ENCODE results near the gene FAM168A. TPM values are rescaled to one million over a fixed set of nuclear protein-coding genes. Genes with fewer than 3 reads are reported as not detected.

The FAM168A gene
- total RNA-seq, 5 donors from 2014 or later (not counting 1 experiment from before 2014, with no cell fraction given): 23.6 to 27.0 (median 24.7) TPM

DNA sequence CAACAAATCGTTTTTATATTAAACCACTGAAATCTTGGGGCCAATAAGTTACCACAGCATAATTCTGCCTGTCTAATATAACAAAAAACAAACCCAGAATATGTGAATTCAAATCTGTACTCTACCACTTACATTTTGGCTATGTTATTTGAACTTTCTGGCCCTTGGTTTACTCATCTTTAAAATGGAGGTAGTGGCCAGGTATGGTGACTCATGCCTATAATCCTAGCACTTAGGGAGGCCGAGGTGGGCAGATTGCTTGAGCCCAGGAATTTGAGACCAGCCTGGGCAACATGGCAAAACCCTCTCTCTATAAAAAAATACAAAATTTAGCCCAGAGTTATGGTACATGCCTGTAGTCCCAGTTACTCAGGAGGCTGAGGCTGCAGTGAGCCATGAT, 84.2 kb downstream of the FAM168A start:
- Histone ChIP-seq H3K36me3 (ENCODE audit: control insufficient read depth in 2 of 2, extremely low read depth in 1 of 2, insufficient read depth in 1 of 2, low read length in 1 of 2) (peaks cover 0 to 4% of the 10 kb centered on the region in 2 donors), H3K4me3 (ENCODE audit: control insufficient read depth in 1 of 2, extremely low read depth in 1 of 2, low read length in 1 of 2) (no peak overlapping the region), H3K27ac (ENCODE audit: low read length) (no peak overlapping the region), H3K9me3 (no peaks in the 10 kb centered on the region), H3K27me3 (replicated peaks in 1 of 2; ENCODE audit: control insufficient read depth in 2 of 2, extremely low read depth in 1 of 2, insufficient read depth in 2 of 2, low read length in 1 of 2) (no peaks in the 10 kb centered on the region), H3K4me1 (ENCODE audit: control insufficient read depth in 1 of 2, extremely low read depth in 1 of 2, insufficient read depth in 2 of 2, low read length in 2 of 2) (no peaks in the 10 kb centered on the region)
- no peaks in the 10 kb centered on the region for H3K27me3 Mint-ChIP-seq
- CTCF ChIA-PET: interaction anchor here in 1 of 2 donors (0.7 kb wide), 1 partner anchor 242 kb away, joined by 3 read pairs; no protein-coding TSS in a partner anchor
- POLR2A ChIA-PET: no interaction called here
- H3K36me3 Mint-ChIP-seq: peaks cover 29% of the 10 kb centered on the region
- no peak overlapping the region for H3K27ac Mint-ChIP-seq
- peaks cover 0 to 11% (median 0%) of the 10 kb centered on the region in 3 donors for H3K4me1 Mint-ChIP-seq
- peaks cover 3 to 4% (median 3%) of the 10 kb centered on the region in 3 donors for H3K9me3 Mint-ChIP-seq
- no peak for DNase-seq
- ATAC-seq (replicated peaks in 1 of 4): no peak
- H3K4me3 Mint-ChIP-seq: no peak overlapping the region
- WGBS (ENCODE audit: insufficient coverage): 83% methylated on average over 1 of the region's 2 CpGs

DNA sequence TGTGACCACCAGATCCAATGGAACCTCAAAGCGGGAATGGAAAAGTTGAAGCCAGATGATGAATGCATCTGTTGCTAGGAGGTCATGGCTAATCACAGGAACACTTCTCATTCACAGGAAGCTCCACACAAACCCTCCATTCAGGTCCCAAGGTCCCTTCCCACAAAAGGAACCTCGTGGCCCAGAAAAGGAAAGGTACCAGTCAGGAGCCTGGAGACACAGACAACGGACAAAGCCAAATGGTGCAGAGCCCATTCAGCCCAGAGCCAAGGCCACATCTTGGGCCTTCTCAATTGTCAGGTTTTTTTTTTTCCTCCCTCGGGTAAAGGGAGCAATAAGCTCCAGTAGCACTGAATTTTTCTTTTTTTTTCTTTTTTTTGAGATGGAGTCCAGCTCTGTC, 87.0 kb downstream of the FAM168A start:
- H3K4me1 ChIP-seq (ENCODE audit: control insufficient read depth in 1 of 2, extremely low read depth in 1 of 2, insufficient read depth in 2 of 2, low read length in 2 of 2): no peaks in the 10 kb centered on the region
- peaks cover 0 to 4% of the 10 kb centered on the region in 2 donors for H3K36me3 ChIP-seq (ENCODE audit: control insufficient read depth in 2 of 2, extremely low read depth in 1 of 2, insufficient read depth in 1 of 2, low read length in 1 of 2)
- ATAC-seq (replicated peaks in 1 of 4): no peak
- no peak overlapping the region for H3K27ac ChIP-seq (ENCODE audit: low read length)
- Mint-ChIP-seq H3K36me3 (peaks cover 25% of the 10 kb centered on the region), H3K27ac (no peak overlapping the region), H3K4me1 (peaks cover 6 to 17% (median 6%) of the 10 kb centered on the region in 3 donors), H3K27me3 (no peaks in the 10 kb centered on the region), H3K9me3 (peaks cover 3 to 4% (median 3%) of the 10 kb centered on the region in 3 donors), H3K4me3 (no peak overlapping the region)
- DNase-seq: no peak
- ChIA-PET POLR2A (no interaction called here), CTCF (no interaction called here)
- H3K9me3 ChIP-seq: no peaks in the 10 kb centered on the region
- 92% methylated on average over 3 of the region's 4 CpGs for WGBS (ENCODE audit: insufficient coverage)
- no peak overlapping the region for H3K4me3 ChIP-seq (ENCODE audit: control insufficient read depth in 1 of 2, extremely low read depth in 1 of 2, low read length in 1 of 2)
- no peaks in the 10 kb centered on the region for H3K27me3 ChIP-seq (replicated peaks in 1 of 2; ENCODE audit: control insufficient read depth in 2 of 2, extremely low read depth in 1 of 2, insufficient read depth in 2 of 2, low read length in 1 of 2)

DNA sequence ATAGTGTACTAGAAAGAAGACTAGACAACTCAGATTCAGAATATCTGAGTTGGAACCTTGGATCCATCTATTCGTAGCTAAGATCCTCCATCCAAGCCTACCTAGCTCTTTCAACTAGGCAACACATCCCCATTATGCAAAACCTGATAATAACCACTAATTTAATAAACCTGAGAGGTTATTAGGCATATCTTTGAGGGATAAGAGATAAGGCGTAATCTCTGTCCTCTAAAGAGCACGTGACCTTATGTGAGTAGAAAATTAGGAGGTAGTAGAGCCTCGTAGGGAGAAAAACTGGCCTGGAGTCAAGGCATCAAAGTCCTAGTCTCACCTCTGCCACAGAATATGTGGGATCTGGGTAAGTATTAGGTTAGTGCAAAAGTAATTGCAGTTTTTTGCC, 87.8 kb downstream of the FAM168A start:
- Histone ChIP-seq H3K36me3 (ENCODE audit: control insufficient read depth in 2 of 2, extremely low read depth in 1 of 2, insufficient read depth in 1 of 2, low read length in 1 of 2) (peaks cover 0 to 2% of the 10 kb centered on the region in 2 donors), H3K4me3 (ENCODE audit: control insufficient read depth in 1 of 2, extremely low read depth in 1 of 2, low read length in 1 of 2) (no peak overlapping the region), H3K4me1 (ENCODE audit: control insufficient read depth in 1 of 2, extremely low read depth in 1 of 2, insufficient read depth in 2 of 2, low read length in 2 of 2) (no peaks in the 10 kb centered on the region), H3K27ac (ENCODE audit: low read length) (no peak overlapping the region), H3K9me3 (no peaks in the 10 kb centered on the region), H3K27me3 (replicated peaks in 1 of 2; ENCODE audit: control insufficient read depth in 2 of 2, extremely low read depth in 1 of 2, insufficient read depth in 2 of 2, low read length in 1 of 2) (no peaks in the 10 kb centered on the region)
- DNase-seq (no peak), ATAC-seq (replicated peaks in 1 of 4) (no peak)
- Mint-ChIP-seq H3K27me3 (no peaks in the 10 kb centered on the region), H3K9me3 (peaks cover 3 to 4% (median 3%) of the 10 kb centered on the region in 3 donors), H3K4me3 (no peak overlapping the region), H3K27ac (no peak overlapping the region), H3K36me3 (peaks cover 25% of the 10 kb centered on the region), H3K4me1 (peaks cover 7 to 21% (median 9%) of the 10 kb centered on the region in 3 donors)
- no CpG with 5 or more reads among the region's 4 CpGs for WGBS (ENCODE audit: insufficient coverage)
- CTCF ChIA-PET: no interaction called here
- POLR2A ChIA-PET: no interaction called here

DNA sequence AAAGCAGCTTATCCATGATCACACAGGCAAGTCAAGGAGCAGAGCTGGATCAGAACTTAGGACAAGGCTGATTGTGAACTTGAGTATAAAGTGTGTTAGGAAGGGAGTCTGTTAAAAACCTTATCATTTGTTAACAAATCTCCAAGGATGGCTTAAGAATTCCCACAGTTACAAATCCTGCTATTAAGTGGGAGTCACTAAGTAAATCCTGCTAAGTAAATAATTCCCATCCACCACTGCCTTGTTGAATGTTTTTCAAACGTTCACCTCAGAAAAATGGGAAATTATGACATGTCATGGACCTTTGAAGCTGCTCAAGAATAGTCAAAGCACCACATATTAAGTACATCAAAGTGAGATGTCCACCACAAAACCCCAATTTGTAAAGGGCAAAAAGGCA, 88.7 kb downstream of the FAM168A start:
- peaks cover 8 to 28% (median 13%) of the 10 kb centered on the region in 3 donors for H3K4me1 Mint-ChIP-seq
- no peaks in the 10 kb centered on the region for H3K9me3 ChIP-seq
- H3K27me3 Mint-ChIP-seq: no peaks in the 10 kb centered on the region
- H3K9me3 Mint-ChIP-seq: peaks cover 4 to 6% (median 6%) of the 10 kb centered on the region in 3 donors
- H3K4me3 Mint-ChIP-seq: no peak overlapping the region
- ChIA-PET CTCF (no interaction called here), POLR2A (no interaction called here)
- no peak overlapping the region for H3K27ac Mint-ChIP-seq
- WGBS (ENCODE audit: insufficient coverage): no CpG with 5 or more reads among the region's 1 CpG
- DNase-seq: no peak
- H3K27ac ChIP-seq (ENCODE audit: low read length): no peak overlapping the region
- no peaks in the 10 kb centered on the region for H3K4me1 ChIP-seq (ENCODE audit: control insufficient read depth in 1 of 2, extremely low read depth in 1 of 2, insufficient read depth in 2 of 2, low read length in 2 of 2)
- H3K36me3 ChIP-seq (ENCODE audit: control insufficient read depth in 2 of 2, extremely low read depth in 1 of 2, insufficient read depth in 1 of 2, low read length in 1 of 2): no peaks in the 10 kb centered on the region
- H3K4me3 ChIP-seq (ENCODE audit: control insufficient read depth in 1 of 2, extremely low read depth in 1 of 2, low read length in 1 of 2): no peak overlapping the region
- peaks cover 23% of the 10 kb centered on the region for H3K36me3 Mint-ChIP-seq
- H3K27me3 ChIP-seq (replicated peaks in 1 of 2; ENCODE audit: control insufficient read depth in 2 of 2, extremely low read depth in 1 of 2, insufficient read depth in 2 of 2, low read length in 1 of 2): no peaks in the 10 kb centered on the region
- no peak for ATAC-seq (replicated peaks in 1 of 4)

DNA sequence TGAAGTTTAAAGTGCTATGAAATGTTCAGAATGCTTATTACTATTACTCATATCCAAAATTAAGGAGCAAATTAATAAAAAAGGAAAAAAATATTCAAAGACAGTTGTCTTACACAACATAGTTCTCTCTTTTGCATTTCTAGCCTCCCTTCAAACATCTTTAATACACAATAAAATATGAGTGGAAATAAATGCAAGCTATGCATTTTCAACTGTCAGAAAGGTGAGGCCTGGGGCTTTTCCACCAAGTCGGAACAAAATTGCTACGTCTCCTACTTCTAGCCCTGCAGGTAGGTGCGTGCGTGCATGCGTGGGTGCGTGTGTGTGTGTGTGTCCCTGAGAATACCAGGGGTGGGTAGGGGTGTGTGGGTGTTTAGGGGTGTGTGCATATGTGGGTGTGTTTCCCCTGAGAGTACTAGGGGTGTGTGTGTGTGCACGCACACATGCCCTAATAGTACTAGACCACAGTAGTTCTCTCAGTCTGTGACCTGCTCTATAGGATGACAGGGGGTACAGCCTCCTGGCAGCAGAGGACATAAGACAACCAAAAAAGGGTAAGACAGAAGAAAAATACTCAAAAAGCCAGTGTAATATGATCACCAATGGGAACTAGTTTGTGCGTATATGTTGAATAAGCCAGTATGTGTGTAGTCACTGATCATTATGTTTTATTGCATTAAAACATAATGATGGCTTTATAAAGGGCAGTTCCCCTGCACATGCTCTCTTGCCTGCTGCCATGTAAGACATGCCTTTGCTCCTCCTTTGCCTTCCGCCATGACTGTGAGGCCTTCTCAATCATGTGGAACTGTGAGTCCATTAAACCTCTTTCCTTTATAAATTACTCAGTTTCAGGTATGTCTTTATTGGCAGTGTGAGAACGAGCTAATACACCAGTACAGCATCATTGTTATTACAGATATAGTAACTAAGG, 89.4 kb downstream of the FAM168A start:
- Mint-ChIP-seq H3K36me3 (peaks cover 28% of the 10 kb centered on the region), H3K9me3 (peaks cover 6 to 11% (median 10%) of the 10 kb centered on the region in 3 donors), H3K27ac (no peak overlapping the region), H3K27me3 (no peaks in the 10 kb centered on the region), H3K4me3 (no peak overlapping the region), H3K4me1 (peaks cover 12 to 32% (median 19%) of the 10 kb centered on the region in 3 donors)
- no peaks in the 10 kb centered on the region for H3K4me1 ChIP-seq (ENCODE audit: control insufficient read depth in 1 of 2, extremely low read depth in 1 of 2, insufficient read depth in 2 of 2, low read length in 2 of 2)
- CTCF ChIA-PET: no interaction called here
- WGBS (ENCODE audit: insufficient coverage): 90% methylated on average over 6 of the region's 10 CpGs
- H3K4me3 ChIP-seq (ENCODE audit: control insufficient read depth in 1 of 2, extremely low read depth in 1 of 2, low read length in 1 of 2): no peak overlapping the region
- H3K27ac ChIP-seq (ENCODE audit: low read length): no peak overlapping the region
- no peak for DNase-seq
- POLR2A ChIA-PET: no interaction called here
- no peaks in the 10 kb centered on the region for H3K36me3 ChIP-seq (ENCODE audit: control insufficient read depth in 2 of 2, extremely low read depth in 1 of 2, insufficient read depth in 1 of 2, low read length in 1 of 2)
- H3K27me3 ChIP-seq (replicated peaks in 1 of 2; ENCODE audit: control insufficient read depth in 2 of 2, extremely low read depth in 1 of 2, insufficient read depth in 2 of 2, low read length in 1 of 2): no peaks in the 10 kb centered on the region
- no peak for ATAC-seq (replicated peaks in 1 of 4)
- H3K9me3 ChIP-seq: no peaks in the 10 kb centered on the region

DNA sequence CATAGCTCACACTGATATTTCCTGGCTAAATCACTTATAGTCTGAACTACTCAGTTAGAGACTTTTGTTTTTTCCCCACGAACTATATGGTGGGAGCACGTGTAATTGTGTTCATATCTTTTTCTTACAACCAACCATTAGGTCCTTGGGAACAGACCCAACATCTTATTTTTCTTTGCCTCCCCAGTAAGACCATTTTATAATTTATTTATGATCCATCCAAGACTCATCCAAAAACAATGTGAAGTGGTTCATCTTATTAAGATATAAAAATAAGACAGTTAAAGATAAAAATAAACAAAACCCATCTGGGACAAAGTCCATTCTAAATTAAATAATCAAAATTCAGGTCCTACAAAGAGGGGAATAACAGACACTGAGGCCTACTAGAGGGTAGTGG, 90.8 kb downstream of the FAM168A start:
- no peak for ATAC-seq (replicated peaks in 1 of 4)
- no CpG with 5 or more reads among the region's 2 CpGs for WGBS (ENCODE audit: insufficient coverage)
- Mint-ChIP-seq H3K36me3 (peaks cover 32% of the 10 kb centered on the region), H3K9me3 (peaks cover 6 to 11% (median 10%) of the 10 kb centered on the region in 3 donors), H3K27me3 (no peaks in the 10 kb centered on the region), H3K4me3 (no peak overlapping the region), H3K27ac (no peak overlapping the region), H3K4me1 (peaks cover 25 to 43% (median 31%) of the 10 kb centered on the region in 3 donors)
- H3K4me3 ChIP-seq (ENCODE audit: control insufficient read depth in 1 of 2, extremely low read depth in 1 of 2, low read length in 1 of 2): no peak overlapping the region
- no peaks in the 10 kb centered on the region for H3K36me3 ChIP-seq (ENCODE audit: control insufficient read depth in 2 of 2, extremely low read depth in 1 of 2, insufficient read depth in 1 of 2, low read length in 1 of 2)
- no peak overlapping the region for H3K27ac ChIP-seq (ENCODE audit: low read length)
- ChIA-PET CTCF (no interaction called here), POLR2A (no interaction called here)
- DNase-seq: no peak
- H3K27me3 ChIP-seq (replicated peaks in 1 of 2; ENCODE audit: control insufficient read depth in 2 of 2, extremely low read depth in 1 of 2, insufficient read depth in 2 of 2, low read length in 1 of 2): no peaks in the 10 kb centered on the region
- H3K9me3 ChIP-seq: no peaks in the 10 kb centered on the region
- H3K4me1 ChIP-seq (ENCODE audit: control insufficient read depth in 1 of 2, extremely low read depth in 1 of 2, insufficient read depth in 2 of 2, low read length in 2 of 2): no peaks in the 10 kb centered on the region

All from T-cell (primary cell).